GM23248 (cell line): ENCODE data around the gene CAPN9. TPM values are rescaled to one million over a fixed set of nuclear protein-coding genes. Genes with fewer than 3 reads are reported as not detected.
A peak's percentile ranks its signal among the peaks of the same experiment; 100 is the strongest.

Experiments
- DNase-seq: peaks from one replicate; pipeline ENCODE4 v3.0.0-alpha.2; 2015
- H2AFZ ChIP-seq: fragments of 200-600 bp; sonication (generic); 2 replicates; pipeline ENCODE4 v1.6.1; 2016; ENCODE audit warnings: antibody characterized with exemption
- H3F3A ChIP-seq: fragments of 200-600 bp; sonication (generic); 2 replicates; pipeline ENCODE4 v1.6.1; 2016; ENCODE audit warnings: mild to moderate bottlenecking, antibody characterized with exemption, mixed run types; ENCODE audit not compliant: insufficient read depth
- H3K27ac ChIP-seq: fragments of 200-600 bp; sonication (generic); 2 replicates; pipeline ENCODE4 v1.5.1; 2016; ENCODE audit warnings: mild to moderate bottlenecking
- H3K27me3 ChIP-seq: fragments of 200-600 bp; sonication (generic); replicated peaks from 2 replicates; pipeline ENCODE4 v1.6.1; 2016; ENCODE audit warnings: mild to moderate bottlenecking; ENCODE audit not compliant: insufficient read depth
- H3K36me3 ChIP-seq: fragments of 200-600 bp; sonication (generic); 2 replicates; pipeline ENCODE4 v1.6.1; 2016; ENCODE audit warnings: low read depth, mild to moderate bottlenecking
- H3K4me1 ChIP-seq: fragments of 200-600 bp; sonication (generic); 2 replicates; pipeline ENCODE4 v1.6.1; 2016; ENCODE audit warnings: mild to moderate bottlenecking; ENCODE audit not compliant: insufficient read depth
- H3K4me2 ChIP-seq: fragments of 200-600 bp; sonication (generic); one replicate; pipeline ENCODE4 v1.6.1; 2016; ENCODE audit warnings: mild to moderate bottlenecking; ENCODE audit not compliant: unreplicated experiment
- H3K4me3 ChIP-seq: fragments of 200-600 bp; sonication (generic); 2 replicates; pipeline ENCODE4 v1.5.1; 2016; ENCODE audit warnings: mild to moderate bottlenecking
- H3K79me2 ChIP-seq: fragments of 200-600 bp; sonication (generic); 2 replicates; pipeline ENCODE4 v1.6.1; 2016; ENCODE audit warnings: mild to moderate bottlenecking; ENCODE audit not compliant: insufficient read depth
- H3K9ac ChIP-seq: fragments of 200-600 bp; sonication (generic); 2 replicates; pipeline ENCODE4 v1.6.1; 2016; ENCODE audit warnings: mild to moderate bottlenecking
- H3K9me2 ChIP-seq: fragments of 200-600 bp; sonication (generic); 2 replicates; pipeline ENCODE4 v1.6.1; 2016; ENCODE audit warnings: mixed run types, mild to moderate bottlenecking, moderate library complexity; ENCODE audit not compliant: insufficient read depth
- H3K9me3 ChIP-seq: fragments of 200-600 bp; sonication (generic); one replicate; pipeline ENCODE4 v1.6.1; 2017; ENCODE audit warnings: low read depth
- H4K20me1 ChIP-seq: fragments of 200-600 bp; sonication (generic); 2 replicates; pipeline ENCODE4 v1.6.0; 2016; ENCODE audit not compliant: insufficient read depth
- EZH2 ChIP-seq: fragments of 200-600 bp; sonication (generic); IDR thresholded peaks from 2 replicates; pipeline ENCODE4 v1.6.1; 2018; ENCODE audit warnings: antibody characterized with exemption, mild to moderate bottlenecking; ENCODE audit not compliant: insufficient read depth, poor library complexity, severe bottlenecking
- EZH2phosphoT487 ChIP-seq: fragments of 200-600 bp; sonication (generic); IDR thresholded peaks from 2 replicates; pipeline ENCODE4 v1.6.1; 2018; ENCODE audit warnings: antibody characterized with exemption, moderate library complexity, mild to moderate bottlenecking, low read depth; ENCODE audit not compliant: insufficient read depth
- WGBS, 2 experiments: methylation state at CpG; one replicate each; pipeline ENCODE4 v1.1.6; 2015 to 2017; ENCODE audit warnings: low lambda C conversion rate in 2 of 2, low coverage in 1 of 2; ENCODE audit errors: missing lambda C conversion rate in 2 of 2; 5-methylcytosine and 5-hydroxymethylcytosine counted together
- in situ Hi-C: fragments of 300-500 bp; cut with MboI; formaldehyde crosslinking; loops from 2 replicates; pipeline ENCODE4 v1.15.0; 2020
- polyA plus RNA-seq: library from polyadenylated mRNA; unstranded; fragments of >200 nt; fragmentation: Nextera tagmentation; extraction: Ambion mirVana; gene quantifications from 2 replicates; pipeline ENCODE4 v1.2.1, GENCODE V29; 2016
- total RNA-seq: library from RNA; depleted of rRNA; stranded (reverse); fragments of >200 nt; shearing (Covaris generic); gene quantifications from 2 replicates; pipeline ENCODE4 v1.2.3, GENCODE V29; 2014

Gene CAPN9
- total and polyA plus RNA-seq, 2 experiments from 2014 or later: not detected

DNA sequence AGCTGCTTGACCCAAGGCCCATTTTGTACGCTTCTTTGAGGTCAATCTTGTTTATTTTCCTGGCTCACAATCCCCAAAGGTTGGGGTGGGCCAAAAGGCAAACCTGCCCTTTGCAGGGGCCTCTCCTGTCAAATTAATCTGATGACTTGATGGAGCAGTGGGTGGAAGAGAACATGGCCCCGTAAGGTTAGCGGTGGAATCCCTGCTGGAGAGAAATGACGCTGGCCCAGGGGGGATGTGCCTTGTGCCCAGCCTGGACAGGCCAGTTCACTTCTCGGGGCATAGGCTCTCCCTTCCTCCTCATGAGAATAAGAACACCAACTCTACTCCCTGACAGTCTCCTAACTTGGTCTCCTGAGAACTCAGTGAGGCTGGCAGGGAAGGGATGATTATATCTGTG is 80.6 kb downstream of the CAPN9 start:
- peaks cover 44% of the 10 kb centered on the region for H3K4me1 ChIP-seq
- no peak overlapping the region for H3K9ac ChIP-seq
- H3K4me3 ChIP-seq: no peak overlapping the region
- H3K4me2 ChIP-seq: no peak overlapping the region
- no peak for DNase-seq
- no peaks in the 10 kb centered on the region for H4K20me1 ChIP-seq
- H3K9me2 ChIP-seq: no peaks in the 10 kb centered on the region
- H2AFZ ChIP-seq: no peak overlapping the region
- 69 to 80% methylated on average over 5 of the region's 5 CpGs for WGBS, 2 experiments
- in situ Hi-C loops: no loop called here
- H3K79me2 ChIP-seq: no peaks in the 10 kb centered on the region
- H3K9me3 ChIP-seq: no peaks in the 10 kb centered on the region
- H3K36me3 ChIP-seq: no peaks in the 10 kb centered on the region
- no peaks in the 10 kb centered on the region for H3K27me3 ChIP-seq
- no peak overlapping the region for H3K27ac ChIP-seq
- peaks cover 36% of the 10 kb centered on the region for H3F3A ChIP-seq
- TF ChIP-seq EZH2phosphoT487 (no peak), EZH2 (no peak)

GRCh38 chr1:230828421-230828820 is 81.2 kb downstream of the CAPN9 start:
- H3K9me3 ChIP-seq: no peaks in the 10 kb centered on the region
- H3K36me3 ChIP-seq: no peaks in the 10 kb centered on the region
- in situ Hi-C loops: no loop called here
- no peaks in the 10 kb centered on the region for H3K79me2 ChIP-seq
- H3K9ac ChIP-seq: no peak overlapping the region
- peaks cover 30% of the 10 kb centered on the region for H3F3A ChIP-seq
- H3K27ac ChIP-seq: no peak overlapping the region
- peaks cover 42% of the 10 kb centered on the region for H3K4me1 ChIP-seq
- H2AFZ ChIP-seq: no peak overlapping the region
- H3K9me2 ChIP-seq: no peaks in the 10 kb centered on the region
- TF ChIP-seq EZH2 (no peak), EZH2phosphoT487 (no peak)
- no peaks in the 10 kb centered on the region for H3K27me3 ChIP-seq
- H3K4me3 ChIP-seq: no peak overlapping the region
- H4K20me1 ChIP-seq: no peaks in the 10 kb centered on the region
- DNase-seq: no peak
- WGBS, 2 experiments: 88 to 91% methylated on average over 4 of the region's 4 CpGs
- no peak overlapping the region for H3K4me2 ChIP-seq

- no peak overlapping the region for H2AFZ ChIP-seq
- H3F3A ChIP-seq: no peaks in the 10 kb centered on the region; the same call in none of the 2 replicates
- no peak overlapping the region for H3K4me2 ChIP-seq
- no peaks in the 10 kb centered on the region for H3K9me3 ChIP-seq
- 51 to 53% methylated on average over 1 of the region's 1 CpG for WGBS, 2 experiments
- H3K4me1 ChIP-seq: peaks cover 13% of the 10 kb centered on the region
- no peaks in the 10 kb centered on the region for H3K79me2 ChIP-seq
- H4K20me1 ChIP-seq: no peaks in the 10 kb centered on the region
- H3K36me3 ChIP-seq: peaks cover 1% of the 10 kb centered on the region; the same call in 1 of the 2 replicates
- TF ChIP-seq EZH2 (no peak), EZH2phosphoT487 (no peak)
- no peak overlapping the region for H3K4me3 ChIP-seq
- no peak overlapping the region for H3K9ac ChIP-seq
- DNase-seq: no peak
- H3K9me2 ChIP-seq: no peaks in the 10 kb centered on the region
- H3K27me3 ChIP-seq: no peaks in the 10 kb centered on the region
- in situ Hi-C loops: no loop called here
- no peak overlapping the region for H3K27ac ChIP-seq
These were observed 84.6 kb downstream of the CAPN9 start for GRCh38 chr1:230831771-230832170.

- no peaks in the 10 kb centered on the region for H3K9me2 ChIP-seq
- WGBS, 2 experiments: 0 to 3% methylated on average over 1 of the region's 1 CpG
- DNase-seq: peak; percentile 79
These were observed 85.3 kb downstream of the CAPN9 start for GRCh38 chr1:230832476-230832875.

DNA sequence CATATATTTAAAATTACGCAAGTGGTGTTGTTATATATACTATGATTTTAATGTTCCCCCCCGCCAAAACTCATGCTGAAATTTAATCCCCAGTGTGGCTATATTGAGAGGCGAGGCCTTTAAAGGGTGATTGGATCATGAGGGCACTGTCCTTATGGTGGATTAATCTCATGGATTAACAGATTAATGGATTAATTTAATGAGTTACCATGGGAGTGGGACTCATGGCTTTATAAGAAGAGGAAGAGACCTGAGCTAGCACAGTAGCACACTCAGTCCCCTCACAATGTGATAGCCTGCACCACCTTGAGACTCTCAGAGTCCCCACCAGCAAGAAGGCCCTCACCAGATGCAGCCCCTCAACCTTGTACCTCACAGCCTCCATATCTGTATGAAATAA is 86.3 kb downstream of the CAPN9 start:
- in situ Hi-C loops: no loop called here
- Histone ChIP-seq H4K20me1 (no peaks in the 10 kb centered on the region), H3K36me3 (peaks cover 6% of the 10 kb centered on the region), H3K79me2 (no peaks in the 10 kb centered on the region), H3F3A (no peaks in the 10 kb centered on the region; the same call in 1 of the 2 replicates), H3K27me3 (no peaks in the 10 kb centered on the region), H3K27ac (no peak overlapping the region), H3K4me3 (no peak overlapping the region), H3K9ac (no peak overlapping the region), H2AFZ (no peak overlapping the region), H3K9me2 (no peaks in the 10 kb centered on the region), H3K9me3 (no peaks in the 10 kb centered on the region), H3K4me1 (peaks cover 13% of the 10 kb centered on the region), H3K4me2 (no peak overlapping the region)
- no peak for DNase-seq
- 67% methylated on average over 3 of the region's 3 CpGs for WGBS, 2 experiments
- TF ChIP-seq EZH2: no peak
- no peak for TF ChIP-seq EZH2phosphoT487

More at GRCh38 chr1:230832476-230832875, 85.3 kb downstream of the CAPN9 start:
- H3K79me2 ChIP-seq: no peaks in the 10 kb centered on the region
- no peaks in the 10 kb centered on the region for H4K20me1 ChIP-seq
- TF ChIP-seq EZH2phosphoT487 (no peak), EZH2 (no peak)
- peaks cover 6% of the 10 kb centered on the region; the same call in 1 of the 2 replicates for H3K36me3 ChIP-seq
- H3F3A ChIP-seq: no peaks in the 10 kb centered on the region; the same call in none of the 2 replicates
- no peaks in the 10 kb centered on the region for H3K27me3 ChIP-seq
- no peak overlapping the region for H2AFZ ChIP-seq
- no peak overlapping the region for H3K9ac ChIP-seq
- in situ Hi-C loops: no loop called here
- H3K27ac ChIP-seq: no peak overlapping the region
- H3K9me3 ChIP-seq: no peaks in the 10 kb centered on the region
- H3K4me3 ChIP-seq: no peak overlapping the region
- no peak overlapping the region for H3K4me2 ChIP-seq
- peaks cover 13% of the 10 kb centered on the region for H3K4me1 ChIP-seq
